K562 (cell line): ENCODE measurements around the gene LMNB1. TPM values are rescaled to one million over a fixed set of nuclear protein-coding genes. Genes with fewer than 3 reads are reported as not detected.

Source experiments
- BRF2 ChIP-seq: IDR thresholded peaks from 3 replicates; pipeline ENCODE4 v1.6.1; 2011; ENCODE audit warnings: borderline replicate concordance, mild to moderate bottlenecking; ENCODE audit not compliant: insufficient read length, insufficient read depth
- CBFA2T3 ChIP-seq: fragments of 450-650 bp; IDR thresholded peaks from 2 replicates; pipeline ENCODE4 v1.6.1; 2017
- CGGBP1 ChIP-seq: fragments of 250-450 bp; sonication (Bioruptor Pico); IDR thresholded peaks from 2 replicates; pipeline ENCODE4 v1.9.0; 2021; ENCODE audit warnings: mild to moderate bottlenecking
- CSDE1 ChIP-seq, 2 experiments: fragments of 450-650 bp; IDR thresholded peaks; 2 replicates each; pipeline ENCODE4 v1.6.1; 2016; ENCODE audit warnings: mild to moderate bottlenecking in 1 of 2
- DDX20 ChIP-seq: fragments of 450-650 bp; IDR thresholded peaks from 2 replicates; pipeline ENCODE4 v1.6.1; 2016; ENCODE audit warnings: missing genetic modification characterization, low read depth, mild to moderate bottlenecking, missing compliant biosample characterization, moderate library complexity
- E2F3 ChIP-seq: fragments of 250-450 bp; sonication (Bioruptor Pico); IDR thresholded peaks from 2 replicates; pipeline ENCODE4 v1.4.0; 2020; ENCODE audit warnings: mild to moderate bottlenecking
- IFI16 ChIP-seq: fragments of 250-450 bp; sonication (Bioruptor Pico); IDR thresholded peaks from 2 replicates; pipeline ENCODE4 v2.1.2; 2022; ENCODE audit warnings: mild to moderate bottlenecking, inconsistent platforms
- MBD2 ChIP-seq: sonication (generic); IDR thresholded peaks from 2 replicates; pipeline ENCODE4 v1.6.1; 2016; ENCODE audit warnings: low read depth, borderline replicate concordance
- NKRF ChIP-seq: fragments of 450-650 bp; IDR thresholded peaks from 2 replicates; pipeline ENCODE4 v1.6.1; 2016; ENCODE audit warnings: borderline replicate concordance
- POLR2B ChIP-seq: fragments of 450-650 bp; IDR thresholded peaks from 2 replicates; pipeline ENCODE4 v1.6.1; 2018; ENCODE audit warnings: low read depth; ENCODE audit not compliant: partially characterized antibody
- PTRF ChIP-seq: fragments of 450-650 bp; IDR thresholded peaks from 2 replicates; pipeline ENCODE4 v1.6.1; 2016; ENCODE audit warnings: mild to moderate bottlenecking, missing genetic modification characterization, missing compliant biosample characterization
- TAL1 ChIP-seq: fragments of 450-650 bp; IDR thresholded peaks from 2 replicates; pipeline ENCODE4 v1.6.1; 2016; ENCODE audit warnings: mild to moderate bottlenecking
- ZBED1 ChIP-seq: IDR thresholded peaks from 2 replicates; pipeline ENCODE4 v1.6.1; 2014
- ZNF140 ChIP-seq: fragments of 250-450 bp; sonication (Bioruptor Pico); IDR thresholded peaks from 2 replicates; pipeline ENCODE4 v1.8.0; 2021; ENCODE audit warnings: moderate library complexity, mild to moderate bottlenecking, inconsistent platforms
- ZNF318 ChIP-seq, 2 experiments: fragments of 450-650 bp; IDR thresholded peaks; 2 replicates each; pipeline ENCODE4 v1.6.1; 2016; ENCODE audit warnings: mild to moderate bottlenecking in 2 of 2, borderline replicate concordance in 1 of 2, low read depth in 1 of 2, moderate library complexity in 1 of 2
- ZNF668 ChIP-seq: fragments of 250-450 bp; sonication (Bioruptor Pico); IDR thresholded peaks from 2 replicates; pipeline ENCODE4 v1.8.0; 2022; ENCODE audit warnings: mild to moderate bottlenecking, inconsistent platforms
- ZNF766 ChIP-seq: fragments of 200-800 bp; sonication (Bioruptor generic); conservative IDR thresholded peaks from 2 replicates; pipeline ENCODE4 v1.6.1; 2016; ENCODE audit warnings: missing genetic modification characterization, missing compliant biosample characterization
- polyA plus RNA-seq, 8 experiments: library from polyadenylated mRNA; depleted of rRNA in 4 of 8; stranded (reverse) in 5 of 8; unstranded in 3 of 8; fragments of >200 nt; fragmentation: Nextera tagmentation in 2 of 8; fragmentation: Illumina TruSeq in 1 of 8; extraction: Ambion mirVana in 2 of 8; extraction: Trizol in 1 of 8; gene quantifications; 2 replicates each; pipeline versions ENCODE4 v1.2.1 to v1.2.3, GENCODE V29; 2011 to 2014; ENCODE audit warnings: inconsistent platforms in 1 of 8, missing spikeins in 1 of 8
- total RNA-seq, 7 experiments: library from RNA; depleted of rRNA in 6 of 7; stranded (reverse); fragments of >200 nt in 6 of 7; fragmentation: Illumina TruSeq in 2 of 7; extraction: Trizol in 2 of 7; gene quantifications; 2 replicates each; pipeline versions ENCODE4 v1.2.1 to v1.2.3, GENCODE V29; 2011 to 2021; ENCODE audit warnings: low replicate concordance in 1 of 7

LMNB1 gene
- total and polyA plus RNA-seq, 9 of the 15 experiments (the other 6 are each of a cell fraction or from before 2014, with no cell fraction given): 2.8 to 190 (median 131) TPM

- TF ChIP-seq CGGBP1 (CRISPR knock-in tag) (0 out of 2 replicates have a peak, but pooled peaks have one; percentile 56), CSDE1 (IDR thresholded peaks at IDR 0.05) (no peak), NKRF (peak; percentile 56; the same call in 1 of the 2 replicates), TAL1 (no peak), ZNF318 (IDR thresholded peaks at IDR 0.05; ENCODE audit: borderline replicate concordance in 1 of 2, low read depth in 1 of 2) (no peak), E2F3 (peak; percentile 97), IFI16 (no peak), DDX20 (tag) (no peak), POLR2B (peak; percentile 74), PTRF (tag) (no peak), BRF2 (no peak), CBFA2T3 (peak; percentile 21; the same call in 1 of the 2 replicates), ZBED1 (0 out of 2 replicates have a peak, but pooled peaks have one; percentile 40), MBD2 (peak; percentile 37), ZNF140 (CRISPR knock-in tag) (no peak), ZNF668 (CRISPR knock-in tag) (no peak), ZNF766 (CRISPR knock-in tag) (no peak)
Observed at GRCh38 chr5:126776499-126777256, at the start of gene LMNB1 (continued).
